Activated CD4-positive, alpha-beta T cell treated with anti-CD3 and anti-CD28 coated beads for 1 hour (primary cell): Measurements from ENCODE around the gene KRTAP5-1.

Experiments used
- DNase-seq: peaks from one replicate; pipeline ENCODE4 v3.0.0-alpha.2; 2020

Gene KRTAP5-1

GRCh38 chr11:1542267-1542666 lies 42.8 kb downstream of the KRTAP5-1 start:
- DNase-seq: no peak

- DNase-seq: no peak
Measured at GRCh38 chr11:1541474-1542204, 43.4 kb downstream of the KRTAP5-1 start.

- DNase-seq: no peak
Measured at GRCh38 chr11:1540074-1540473, 45.0 kb downstream of the KRTAP5-1 start.

GRCh38 chr11:1538153-1538552 lies 46.9 kb downstream of the KRTAP5-1 start:
- no peak for DNase-seq

- no peak for DNase-seq
Measured at GRCh38 chr11:1536065-1536843, 48.8 kb downstream of the KRTAP5-1 start.

GRCh38 chr11:1534682-1535081 lies 50.4 kb downstream of the KRTAP5-1 start:
- DNase-seq: no peak
